Sigmoid colon (tissue), 4 donors: Measurements from ENCODE around the gene RELL1.

ENCODE experiments used
- POLR2A ChIP-seq, 2 donors: fragments of 450-650 bp; IDR thresholded peaks; one replicate each; pipeline ENCODE4 v1.6.1; 2016; ENCODE audit warnings: antibody characterized with exemption in 2 of 2, mild to moderate bottlenecking in 2 of 2, moderate library complexity in 2 of 2
- POLR2AphosphoS5 ChIP-seq, 4 donors: sonication (generic); formaldehyde crosslinking; IDR thresholded peaks; one replicate each; pipeline ENCODE4 v1.6.1; 2017; ENCODE audit warnings: antibody characterized with exemption in 4 of 4
- TF ChIP-seq, protein P1 (sequence below), 4 experiments: fragments of 450-650 bp in 3 of 4; fragments of 200-600 bp in 1 of 4; IDR thresholded peaks; one replicate each; pipeline ENCODE4 v1.5.1; 2016 to 2019; ENCODE audit warnings: antibody characterized with exemption in 4 of 4, mild to moderate bottlenecking in 3 of 4, moderate library complexity in 2 of 4

DNA sequence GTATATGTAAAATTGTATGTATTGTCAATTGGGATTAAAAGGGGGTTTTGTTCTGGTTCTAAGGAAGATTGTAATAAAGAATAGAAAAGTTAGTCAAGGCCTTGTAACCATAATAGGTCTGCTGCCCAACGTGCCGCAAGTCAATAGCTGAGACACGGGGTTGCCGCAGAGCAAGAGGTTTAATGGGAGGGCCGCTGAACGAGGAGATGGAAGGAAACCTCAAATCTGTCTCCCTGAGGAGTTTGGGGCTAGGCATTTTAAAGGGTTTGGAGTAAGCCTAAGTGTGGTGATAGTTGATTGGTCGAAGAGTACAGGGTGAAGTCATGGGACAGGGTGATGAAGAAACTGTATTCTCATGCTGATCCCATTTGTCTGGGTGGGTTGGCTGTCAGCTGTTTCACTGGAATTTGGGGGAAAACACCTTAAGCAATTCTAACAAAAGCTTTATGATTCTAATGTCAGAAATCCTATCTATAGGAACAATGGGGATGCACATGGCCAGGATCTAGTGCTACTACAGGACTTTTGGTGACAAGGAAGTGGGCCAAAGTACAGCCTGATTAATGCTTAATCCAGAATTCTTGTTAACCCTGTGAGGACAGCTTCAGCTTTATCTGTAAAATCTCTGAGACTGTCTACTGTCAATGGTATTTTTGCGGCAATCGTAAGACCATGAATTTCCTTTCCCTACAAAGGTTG lies 86.9 kb downstream of the RELL1 start:
- TF ChIP-seq POLR2A (IDR thresholded peaks at IDR 0.05) (no peak), POLR2AphosphoS5 (IDR thresholded peaks at IDR 0.05) (no peak)
- TF ChIP-seq, protein P1, sequence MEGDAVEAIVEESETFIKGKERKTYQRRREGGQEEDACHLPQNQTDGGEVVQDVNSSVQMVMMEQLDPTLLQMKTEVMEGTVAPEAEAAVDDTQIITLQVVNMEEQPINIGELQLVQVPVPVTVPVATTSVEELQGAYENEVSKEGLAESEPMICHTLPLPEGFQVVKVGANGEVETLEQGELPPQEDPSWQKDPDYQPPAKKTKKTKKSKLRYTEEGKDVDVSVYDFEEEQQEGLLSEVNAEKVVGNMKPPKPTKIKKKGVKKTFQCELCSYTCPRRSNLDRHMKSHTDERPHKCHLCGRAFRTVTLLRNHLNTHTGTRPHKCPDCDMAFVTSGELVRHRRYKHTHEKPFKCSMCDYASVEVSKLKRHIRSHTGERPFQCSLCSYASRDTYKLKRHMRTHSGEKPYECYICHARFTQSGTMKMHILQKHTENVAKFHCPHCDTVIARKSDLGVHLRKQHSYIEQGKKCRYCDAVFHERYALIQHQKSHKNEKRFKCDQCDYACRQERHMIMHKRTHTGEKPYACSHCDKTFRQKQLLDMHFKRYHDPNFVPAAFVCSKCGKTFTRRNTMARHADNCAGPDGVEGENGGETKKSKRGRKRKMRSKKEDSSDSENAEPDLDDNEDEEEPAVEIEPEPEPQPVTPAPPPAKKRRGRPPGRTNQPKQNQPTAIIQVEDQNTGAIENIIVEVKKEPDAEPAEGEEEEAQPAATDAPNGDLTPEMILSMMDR (IDR thresholded peaks at IDR 0.05), result no peak
